BLaER1 (cell line): ENCODE measurements around the gene HSPB1.
"Not testable (repeated sequence)": the region's sequence is repeated elsewhere in the genome, so short reads cannot be mapped to it uniquely, and the experiment has no call there.

Experiments
- H3K27ac ChIP-seq: shearing (Covaris generic); formaldehyde crosslinking; 2 replicates; pipeline ENCODE4 v1.8.1; 2022
- H3K27me3 ChIP-seq: shearing (Covaris generic); formaldehyde crosslinking; 2 replicates; pipeline ENCODE4 v1.8.1; 2022
- H3K36me3 ChIP-seq: shearing (Covaris generic); formaldehyde crosslinking; 2 replicates; pipeline ENCODE4 v1.8.1; 2022
- H3K4me1 ChIP-seq: shearing (Covaris generic); formaldehyde crosslinking; 2 replicates; pipeline ENCODE4 v1.8.1; 2022
- H3K4me2 ChIP-seq: shearing (Covaris generic); formaldehyde crosslinking; 2 replicates; pipeline ENCODE4 v1.8.1; 2022
- H3K4me3 ChIP-seq: shearing (Covaris generic); formaldehyde crosslinking; 2 replicates; pipeline ENCODE4 v1.8.1; 2022
- H3K9ac ChIP-seq: shearing (Covaris generic); formaldehyde crosslinking; 2 replicates; pipeline ENCODE4 v1.8.1; 2022
- H3K9me3 ChIP-seq: shearing (Covaris generic); formaldehyde crosslinking; 2 replicates; pipeline ENCODE4 v1.8.1; 2022
- H4K20me1 ChIP-seq: shearing (Covaris generic); formaldehyde crosslinking; 2 replicates; pipeline ENCODE4 v1.8.1; 2022
- Cebpa-rat ChIP-seq: shearing (Covaris generic); IDR thresholded peaks from 2 replicates; pipeline ENCODE4 v1.8.1; 2022

HSPB1 gene

DNA sequence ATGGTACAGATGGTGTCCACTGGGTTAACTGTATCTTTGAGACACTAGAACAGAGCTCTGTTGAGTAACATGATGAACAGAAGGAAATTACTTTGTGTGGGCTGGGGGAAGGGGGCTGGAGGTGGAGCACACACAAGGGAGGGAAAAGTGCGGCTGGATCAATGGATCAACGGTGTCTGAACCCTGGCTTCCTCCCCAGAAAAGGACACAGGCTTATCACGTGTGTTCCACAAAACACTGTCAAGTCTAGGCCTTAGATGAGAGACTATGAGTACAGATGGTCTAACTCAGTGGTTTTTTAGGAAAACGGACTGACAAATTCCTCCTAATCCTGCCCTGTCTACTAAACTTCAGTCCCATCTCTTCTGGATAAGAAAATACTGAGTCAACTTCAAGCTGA, 27.8 kb downstream of the HSPB1 start:
- Histone ChIP-seq H4K20me1 (peaks cover 100% of the 10 kb centered on the region), H3K36me3 (peaks cover 92% of the 10 kb centered on the region)

DNA sequence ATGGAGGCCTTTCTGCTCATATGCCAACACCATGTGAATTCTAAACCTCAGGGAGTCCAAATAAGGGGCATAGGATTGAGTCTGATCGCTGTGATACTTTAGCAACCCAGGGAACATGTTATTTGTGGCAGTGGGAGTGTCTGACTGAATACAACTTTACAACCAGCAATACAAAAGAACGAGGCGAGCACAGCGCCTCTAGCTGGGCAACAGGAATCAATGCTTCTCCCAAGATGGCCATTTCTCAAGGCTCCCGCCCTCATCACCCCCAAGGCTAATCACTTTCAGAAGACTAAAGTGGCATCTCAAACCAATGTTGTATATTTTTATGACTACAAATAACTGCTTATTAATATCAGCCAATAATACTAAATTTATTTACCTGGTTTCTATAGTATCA, 28.2 kb downstream of the HSPB1 start:
- Histone ChIP-seq H3K27me3 (no peaks in the 10 kb centered on the region), H3K36me3 (peaks cover 92% of the 10 kb centered on the region), H3K4me3 (no peak overlapping the region), H3K27ac (no peak overlapping the region), H4K20me1 (peaks cover 100% of the 10 kb centered on the region), H3K4me2 (no peak overlapping the region), H3K9ac (no peak overlapping the region), H3K9me3 (no peaks in the 10 kb centered on the region), H3K4me1 (peaks cover 46% of the 10 kb centered on the region)
- no peak for TF ChIP-seq Cebpa-rat

More for the DNA sequence above, 27.8 kb downstream of the HSPB1 start:
- H3K27me3 ChIP-seq: no peaks in the 10 kb centered on the region
- H3K9me3 ChIP-seq: no peaks in the 10 kb centered on the region
- TF ChIP-seq Cebpa-rat: no peak
- no peak overlapping the region for H3K4me2 ChIP-seq
- H3K9ac ChIP-seq: no peak overlapping the region
- no peak overlapping the region for H3K4me3 ChIP-seq
- H3K4me1 ChIP-seq: peaks cover 46% of the 10 kb centered on the region
- H3K27ac ChIP-seq: no peak overlapping the region

DNA sequence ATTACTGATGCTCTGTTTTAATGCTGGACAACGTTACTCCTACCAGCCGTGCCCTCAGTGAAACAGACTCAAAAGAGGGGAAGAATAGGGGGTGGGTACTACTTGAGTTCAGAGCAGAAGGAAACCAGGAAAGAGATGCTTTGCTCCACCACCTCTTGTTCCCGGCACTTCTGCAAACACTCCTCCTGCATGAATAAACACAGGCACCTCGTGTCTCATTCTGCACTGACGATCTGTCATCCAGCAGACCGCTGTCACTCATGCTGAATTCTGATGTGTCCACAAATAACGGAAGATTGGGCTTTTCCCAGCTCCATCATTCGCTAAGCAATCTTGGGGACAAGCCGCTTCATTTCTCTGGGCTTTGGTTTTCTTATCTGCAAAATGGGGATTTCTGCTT, 29.6 kb downstream of the HSPB1 start:
- no peak overlapping the region for H3K4me2 ChIP-seq
- no peaks in the 10 kb centered on the region for H3K9me3 ChIP-seq
- no peak overlapping the region for H3K9ac ChIP-seq
- no peaks in the 10 kb centered on the region for H3K27me3 ChIP-seq
- H3K27ac ChIP-seq: no peak overlapping the region
- H3K36me3 ChIP-seq: peaks cover 94% of the 10 kb centered on the region
- peaks cover 100% of the 10 kb centered on the region for H4K20me1 ChIP-seq
- H3K4me1 ChIP-seq: peaks cover 46% of the 10 kb centered on the region
- no peak for TF ChIP-seq Cebpa-rat
- no peak overlapping the region for H3K4me3 ChIP-seq

DNA sequence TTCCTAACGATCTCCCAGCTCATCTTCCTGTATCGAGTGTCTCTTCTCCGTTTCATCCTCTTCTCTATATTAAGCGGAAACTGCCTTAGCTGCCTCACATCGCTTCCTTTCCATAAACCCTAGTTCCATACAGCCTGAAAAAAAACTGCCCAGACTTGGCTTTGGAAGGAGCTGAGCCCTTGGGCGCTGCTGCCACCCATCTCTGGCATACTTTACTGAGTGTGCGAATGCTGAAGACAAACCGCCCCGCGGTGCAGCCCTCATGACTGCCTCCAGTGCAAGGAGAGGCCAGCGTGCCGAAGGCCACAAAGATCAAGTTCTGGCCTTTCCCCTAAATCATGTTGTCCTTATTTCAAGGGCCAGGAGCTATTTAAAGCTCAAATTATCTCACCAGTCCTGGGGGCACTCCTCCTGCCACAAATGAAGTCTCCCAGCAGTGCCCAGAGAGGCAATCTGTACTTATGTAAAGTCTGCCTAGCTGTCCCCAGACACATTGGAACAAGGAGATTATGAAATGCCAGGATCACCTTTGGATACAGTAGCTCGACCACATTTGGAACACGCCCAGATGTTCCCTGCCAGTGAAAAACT, 31.1 kb downstream of the HSPB1 start:
- H3K36me3 ChIP-seq: peaks cover 99% of the 10 kb centered on the region
- no peak overlapping the region for H3K4me2 ChIP-seq
- no peak overlapping the region for H3K27ac ChIP-seq
- 0 out of 2 replicates have a peak overlapping the region, but pooled peaks have one; percentile 10 for H3K9ac ChIP-seq
- H3K9me3 ChIP-seq: no peaks in the 10 kb centered on the region
- no peaks in the 10 kb centered on the region for H3K27me3 ChIP-seq
- no peak overlapping the region for H3K4me3 ChIP-seq
- H4K20me1 ChIP-seq: peaks cover 100% of the 10 kb centered on the region
- H3K4me1 ChIP-seq: peaks cover 37% of the 10 kb centered on the region
- TF ChIP-seq Cebpa-rat: no peak

DNA sequence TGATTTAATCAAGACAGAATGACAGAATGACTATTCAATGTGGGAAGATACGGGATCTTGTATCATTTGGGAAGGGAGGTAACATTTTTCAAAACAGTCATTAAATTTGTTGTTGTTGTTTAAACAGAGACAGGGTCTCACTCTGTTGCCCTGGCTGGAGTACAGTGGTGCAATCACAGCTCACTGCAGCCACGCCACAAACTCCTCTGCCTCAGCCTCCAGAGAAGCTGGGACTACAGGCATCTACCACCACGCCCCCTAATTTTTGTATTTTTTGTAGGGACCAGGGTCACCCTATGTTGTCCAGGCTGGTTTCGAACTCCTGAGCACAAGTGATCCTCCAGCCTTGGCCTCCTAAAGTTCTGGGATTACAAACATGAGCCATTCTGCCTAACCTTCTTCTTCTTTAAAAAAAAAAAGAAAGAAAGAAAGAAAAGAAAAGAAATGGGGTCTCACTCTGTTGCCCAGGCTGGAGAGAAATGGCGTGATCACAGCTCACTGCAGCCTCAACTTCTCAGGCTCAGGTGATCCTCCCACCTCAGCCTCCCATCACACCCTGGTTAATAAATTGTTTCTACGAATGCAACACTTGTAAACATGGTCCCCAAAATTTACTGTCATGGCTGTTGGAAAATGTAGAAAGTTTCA, 32.0 kb downstream of the HSPB1 start:
- Histone ChIP-seq H3K9ac (no peak overlapping the region), H3K4me2 (no peak overlapping the region), H4K20me1 (peaks cover 100% of the 10 kb centered on the region), H3K27me3 (no peaks in the 10 kb centered on the region), H3K27ac (no peak overlapping the region), H3K36me3 (peaks cover 99% of the 10 kb centered on the region), H3K4me1 (peaks cover 34% of the 10 kb centered on the region), H3K9me3 (no peaks in the 10 kb centered on the region), H3K4me3 (no peak overlapping the region)
- no peak for TF ChIP-seq Cebpa-rat

DNA sequence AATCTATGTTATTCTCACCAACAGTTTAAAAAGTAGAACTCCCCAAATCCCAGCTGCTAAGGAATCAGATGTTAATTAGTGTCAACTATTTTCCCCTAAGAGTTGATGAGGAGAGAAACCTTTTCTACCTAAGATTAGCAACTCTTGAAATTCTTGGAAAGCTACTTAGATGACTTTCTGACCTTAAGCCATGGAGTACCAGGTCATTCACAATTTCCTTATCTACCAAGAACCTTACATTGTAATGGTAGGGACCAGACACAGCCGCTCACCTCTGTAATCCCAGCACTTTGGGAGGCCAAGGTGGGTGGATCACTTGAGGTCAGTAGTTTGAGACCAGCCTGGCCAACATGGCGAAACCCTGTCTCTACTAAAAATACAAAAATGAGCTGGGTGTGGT, 32.9 kb downstream of the HSPB1 start:
- H3K27ac ChIP-seq, H3K9me3 ChIP-seq, H3K27me3 ChIP-seq, H3K9ac ChIP-seq, H3K4me2 ChIP-seq, H3K4me3 ChIP-seq: not testable (repeated sequence)
- Histone ChIP-seq H3K4me1 (peaks cover 28% of the 10 kb centered on the region), H3K36me3 (peaks cover 99% of the 10 kb centered on the region), H4K20me1 (peaks cover 100% of the 10 kb centered on the region)

DNA sequence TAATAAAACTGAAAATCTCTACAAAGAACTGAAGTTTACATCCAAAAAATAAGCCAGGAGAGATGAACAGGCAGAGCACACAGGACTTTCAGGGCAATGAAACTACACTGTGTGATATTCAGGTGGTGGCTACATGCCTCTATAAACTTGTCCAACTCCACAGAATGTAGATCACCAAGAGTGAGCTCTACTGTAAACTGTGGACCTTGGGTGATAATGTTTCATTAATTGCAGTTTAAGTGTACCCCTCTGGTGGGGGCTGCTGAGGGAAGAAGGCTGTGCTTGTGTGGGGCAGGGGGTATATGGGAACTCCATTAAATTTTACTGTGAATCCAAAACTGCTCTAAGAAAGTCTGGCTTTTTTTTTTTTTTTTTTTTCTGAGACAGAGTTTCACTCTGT, 33.6 kb downstream of the HSPB1 start:
- Histone ChIP-seq H3K4me3 (no peak overlapping the region), H3K4me2 (no peak overlapping the region), H3K9me3 (no peaks in the 10 kb centered on the region), H4K20me1 (peaks cover 100% of the 10 kb centered on the region), H3K4me1 (peaks cover 28% of the 10 kb centered on the region), H3K27ac (no peak overlapping the region), H3K9ac (no peak overlapping the region), H3K36me3 (peaks cover 99% of the 10 kb centered on the region), H3K27me3 (no peaks in the 10 kb centered on the region)
- no peak for TF ChIP-seq Cebpa-rat

DNA sequence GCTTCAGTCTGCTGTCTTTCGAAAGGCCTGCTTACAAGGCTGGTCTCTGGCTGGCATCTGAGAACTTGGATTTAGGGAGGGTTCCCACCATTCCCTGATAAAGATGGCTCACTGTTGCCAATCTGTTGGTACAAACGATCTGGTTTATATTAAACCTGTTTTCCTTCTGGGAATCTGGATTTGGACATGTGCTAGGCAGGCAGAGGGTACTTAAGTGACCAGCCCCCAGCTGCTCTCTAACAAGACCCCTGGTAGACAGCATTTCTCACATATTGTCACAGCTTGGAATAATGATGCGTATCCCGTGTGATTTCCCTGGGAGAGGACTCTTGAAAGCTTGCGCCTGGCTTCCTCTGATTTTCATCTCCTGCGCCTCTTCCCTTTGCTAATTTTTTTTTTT, 34.7 kb downstream of the HSPB1 start:
- H3K4me2 ChIP-seq: no peak overlapping the region
- H3K27me3 ChIP-seq: no peaks in the 10 kb centered on the region
- no peak overlapping the region for H3K9ac ChIP-seq
- H3K27ac ChIP-seq: no peak overlapping the region
- TF ChIP-seq Cebpa-rat: no peak
- no peak overlapping the region for H3K4me3 ChIP-seq
- H3K36me3 ChIP-seq: peaks cover 99% of the 10 kb centered on the region
- no peaks in the 10 kb centered on the region for H3K9me3 ChIP-seq
- H4K20me1 ChIP-seq: peaks cover 100% of the 10 kb centered on the region
- peaks cover 23% of the 10 kb centered on the region for H3K4me1 ChIP-seq

DNA sequence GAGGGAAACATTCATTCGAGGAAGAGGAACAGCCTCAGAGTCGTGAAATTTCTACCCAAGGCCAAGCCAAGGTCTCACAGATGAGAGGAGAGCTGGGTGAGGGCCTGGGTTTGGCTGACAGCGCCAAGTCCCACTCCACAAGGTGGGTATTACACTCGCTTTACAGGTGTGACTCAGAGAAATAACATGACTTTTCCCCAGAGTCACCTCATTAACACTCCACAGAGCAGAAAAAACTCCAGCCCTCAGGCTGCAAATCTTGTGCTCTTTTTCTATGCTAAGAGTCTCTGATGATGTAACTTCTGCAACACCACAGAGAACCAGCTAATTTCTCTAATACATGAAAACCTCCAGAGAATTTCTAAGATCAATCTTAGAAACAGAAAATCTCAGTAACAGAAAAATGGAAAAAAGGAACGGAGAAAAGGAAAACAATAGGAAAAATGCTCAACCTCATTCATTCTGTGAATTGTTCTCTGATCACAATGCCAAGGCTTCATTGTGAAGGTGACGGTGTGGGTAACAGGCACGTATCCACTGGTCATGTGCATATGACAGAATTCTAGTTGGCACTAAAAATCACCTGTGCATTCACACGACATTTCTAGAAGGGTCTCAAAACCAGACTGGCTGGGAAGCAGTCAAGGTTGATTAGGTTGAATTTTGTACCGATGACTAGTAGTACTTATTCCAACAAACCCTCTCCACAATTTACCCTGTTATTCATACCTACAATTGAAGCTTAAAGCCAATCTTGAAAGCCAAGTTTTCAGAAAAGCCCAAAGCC, 36.0 kb downstream of the HSPB1 start:
- H3K27ac ChIP-seq: no peak overlapping the region
- no peaks in the 10 kb centered on the region for H3K9me3 ChIP-seq
- TF ChIP-seq Cebpa-rat: no peak
- peaks cover 100% of the 10 kb centered on the region for H4K20me1 ChIP-seq
- no peak overlapping the region for H3K4me3 ChIP-seq
- no peaks in the 10 kb centered on the region for H3K27me3 ChIP-seq
- no peak overlapping the region for H3K9ac ChIP-seq
- peaks cover 99% of the 10 kb centered on the region for H3K36me3 ChIP-seq
- peaks cover 9% of the 10 kb centered on the region for H3K4me1 ChIP-seq
- H3K4me2 ChIP-seq: no peak overlapping the region

DNA sequence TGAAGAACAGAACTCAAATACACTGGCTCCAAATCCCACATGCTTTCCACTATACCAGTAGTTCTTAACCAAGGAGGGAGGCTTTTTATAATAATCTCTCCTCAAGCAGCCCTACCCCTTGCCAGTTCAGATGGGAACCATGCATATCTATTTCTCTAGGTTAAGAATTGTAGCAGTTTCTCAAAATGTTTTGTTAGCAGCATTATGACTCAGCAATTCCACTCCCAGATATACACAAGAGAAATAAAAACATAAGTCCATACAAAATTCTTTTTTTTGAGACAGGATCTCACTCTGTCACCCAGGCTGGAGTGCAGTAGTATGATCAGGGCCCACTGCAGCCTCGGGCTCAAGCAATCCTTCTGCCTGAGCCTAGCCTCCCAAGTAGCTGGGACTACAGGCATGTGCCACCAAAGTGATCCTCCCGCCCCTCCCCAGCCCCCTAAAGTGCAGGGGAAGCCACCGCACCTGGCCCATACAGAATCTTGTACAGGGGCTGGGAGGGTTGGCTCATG, 38.2 kb downstream of the HSPB1 start:
- TF ChIP-seq Cebpa-rat: no peak
- no peak overlapping the region for H3K4me2 ChIP-seq
- H3K9ac ChIP-seq: no peak overlapping the region
- H3K27me3 ChIP-seq: no peaks in the 10 kb centered on the region
- no peaks in the 10 kb centered on the region for H3K9me3 ChIP-seq
- H3K4me1 ChIP-seq: no peaks in the 10 kb centered on the region
- peaks cover 100% of the 10 kb centered on the region for H3K36me3 ChIP-seq
- no peak overlapping the region for H3K4me3 ChIP-seq
- peaks cover 100% of the 10 kb centered on the region for H4K20me1 ChIP-seq
- H3K27ac ChIP-seq: no peak overlapping the region
